Mucosa of rectum (tissue), 2 donors: ENCODE data around the gene INPP5J.
"Not testable (repeated sequence)": the region's sequence is repeated elsewhere in the genome, so short reads cannot be mapped to it uniquely, and the experiment has no call there.

Experiments
- H3K27ac ChIP-seq, 2 donors: one replicate each; pipeline ENCODE4 v1.7.0; 2013; ENCODE audit warnings: inconsistent platforms in 2 of 2, low read depth in 2 of 2, low read length in 2 of 2
- H3K27me3 ChIP-seq, 2 donors: one replicate each; pipeline ENCODE4 v1.7.0; 2013; ENCODE audit warnings: low read length in 2 of 2; ENCODE audit not compliant: control insufficient read depth in 2 of 2, insufficient read depth in 2 of 2
- H3K36me3 ChIP-seq, 2 donors: one replicate each; pipeline ENCODE4 v1.7.0; 2013; ENCODE audit warnings: low read length in 2 of 2; ENCODE audit not compliant: control insufficient read depth in 2 of 2, insufficient read depth in 2 of 2
- H3K4me1 ChIP-seq, 2 donors: one replicate each; pipeline ENCODE4 v1.7.0; 2013; ENCODE audit warnings: low read length in 2 of 2, mild to moderate bottlenecking in 1 of 2; ENCODE audit not compliant: control insufficient read depth in 2 of 2, insufficient read depth in 2 of 2
- H3K4me3 ChIP-seq, 2 donors: one replicate each; pipeline ENCODE4 v1.7.0; 2013; ENCODE audit warnings: low read length in 2 of 2
- H3K9ac ChIP-seq, 2 donors: one replicate each; pipeline ENCODE4 v1.7.0; 2013; ENCODE audit warnings: low read length in 2 of 2, low read depth in 1 of 2, mild to moderate bottlenecking in 1 of 2
- H3K9me3 ChIP-seq, 2 donors: one replicate each; pipeline ENCODE4 v1.7.0; 2013; ENCODE audit warnings: low read length in 2 of 2; ENCODE audit not compliant: control insufficient read depth in 2 of 2
- donor health status: healthy.
- donor health status: Normal muscosa, but diverticular disease.

INPP5J gene

GRCh38 chr22:31161386-31161785 is 38.6 kb downstream of the INPP5J start:
- Histone ChIP-seq H3K27ac (no peak overlapping the region), H3K9me3 (no peaks in the 10 kb centered on the region), H3K36me3 (peaks cover 0 to 7% of the 10 kb centered on the region in 2 donors), H3K9ac (no peak overlapping the region), H3K4me1 (peaks cover 10 to 14% of the 10 kb centered on the region in 2 donors), H3K27me3 (no peaks in the 10 kb centered on the region), H3K4me3 (peak overlapping the region; percentile 80 to 93)

- Histone ChIP-seq H3K27me3 (no peaks in the 10 kb centered on the region), H3K4me1 (peaks cover 10 to 14% of the 10 kb centered on the region in 2 donors), H3K27ac (no peak overlapping the region), H3K9ac (no peak overlapping the region), H3K4me3 (no peak overlapping the region), H3K9me3 (no peaks in the 10 kb centered on the region), H3K36me3 (peaks cover 0 to 7% of the 10 kb centered on the region in 2 donors)
Observed at GRCh38 chr22:31162015-31162765, 39.4 kb downstream of the INPP5J start.

GRCh38 chr22:31170971-31171370 is 48.2 kb downstream of the INPP5J start:
- no peak overlapping the region for H3K9ac ChIP-seq
- H3K27ac ChIP-seq, result no peak overlapping the region
- no peak overlapping the region for H3K4me3 ChIP-seq
- H3K27me3 ChIP-seq, result no peaks in the 10 kb centered on the region
- H3K9me3 ChIP-seq, result no peaks in the 10 kb centered on the region
- peaks cover 0 to 3% of the 10 kb centered on the region in 2 donors for H3K4me1 ChIP-seq
- peaks cover 0 to 4% of the 10 kb centered on the region in 2 donors for H3K36me3 ChIP-seq

GRCh38 chr22:31171734-31172133 is 49.0 kb downstream of the INPP5J start:
- not testable (repeated sequence) for H3K4me3 ChIP-seq, H3K4me1 ChIP-seq, H3K27ac ChIP-seq, H3K9ac ChIP-seq, H3K36me3 ChIP-seq, H3K9me3 ChIP-seq, H3K27me3 ChIP-seq

GRCh38 chr22:31173386-31174145 is 50.8 kb downstream of the INPP5J start:
- Histone ChIP-seq H3K27me3 (no peaks in the 10 kb centered on the region), H3K36me3 (peaks cover 4 to 6% of the 10 kb centered on the region in 2 donors), H3K4me3 (no peak overlapping the region), H3K9me3 (no peaks in the 10 kb centered on the region), H3K4me1 (peaks cover 0 to 3% of the 10 kb centered on the region in 2 donors), H3K27ac (peak overlapping the region in 1 of 2 donors; percentile 17), H3K9ac (no peak overlapping the region)

GRCh38 chr22:31176923-31177322 is 54.2 kb downstream of the INPP5J start:
- peak overlapping the region in 1 of 2 donors; percentile 2 for H3K27ac ChIP-seq
- H3K4me3 ChIP-seq, result no peak overlapping the region
- peaks cover 4 to 11% of the 10 kb centered on the region in 2 donors for H3K36me3 ChIP-seq
- no peak overlapping the region for H3K9ac ChIP-seq
- peaks cover 3 to 10% of the 10 kb centered on the region in 2 donors for H3K4me1 ChIP-seq
- no peaks in the 10 kb centered on the region for H3K27me3 ChIP-seq
- H3K9me3 ChIP-seq, result no peaks in the 10 kb centered on the region

- no peaks in the 10 kb centered on the region for H3K27me3 ChIP-seq
- no peak overlapping the region for H3K27ac ChIP-seq
- H3K9ac ChIP-seq, result no peak overlapping the region
- peaks cover 4 to 11% of the 10 kb centered on the region in 2 donors for H3K36me3 ChIP-seq
- H3K9me3 ChIP-seq, result no peaks in the 10 kb centered on the region
- H3K4me3 ChIP-seq, result no peak overlapping the region
- peaks cover 3 to 10% of the 10 kb centered on the region in 2 donors for H3K4me1 ChIP-seq
Observed at GRCh38 chr22:31177420-31178162, 54.8 kb downstream of the INPP5J start.

GRCh38 chr22:31178859-31179258 is 56.1 kb downstream of the INPP5J start:
- Histone ChIP-seq H3K36me3 (peaks cover 4 to 15% of the 10 kb centered on the region in 2 donors), H3K4me1 (peaks cover 3 to 10% of the 10 kb centered on the region in 2 donors), H3K27ac (peak overlapping the region in 1 of 2 donors; percentile 13)

GRCh38 chr22:31179345-31179744 is 56.6 kb downstream of the INPP5J start:
- Histone ChIP-seq H3K4me1 (peaks cover 3 to 10% of the 10 kb centered on the region in 2 donors), H3K9ac (no peak overlapping the region), H3K27me3 (no peaks in the 10 kb centered on the region), H3K36me3 (peaks cover 4 to 14% of the 10 kb centered on the region in 2 donors), H3K4me3 (peak overlapping the region in 1 of 2 donors; percentile 37), H3K27ac (peak overlapping the region; percentile 62 to 69), H3K9me3 (no peaks in the 10 kb centered on the region)

More at GRCh38 chr22:31178859-31179258, 56.1 kb downstream of the INPP5J start:
- Histone ChIP-seq H3K9me3 (no peaks in the 10 kb centered on the region), H3K9ac (no peak overlapping the region), H3K27me3 (no peaks in the 10 kb centered on the region), H3K4me3 (no peak overlapping the region)
